ENCODE results near the gene PI4KA.
"Not testable (repeated sequence)": the region's sequence is repeated elsewhere in the genome, so short reads cannot be mapped to it uniquely, and the experiment has no call there.

The PI4KA gene

GRCh38 chr22:20844055-20845037 lies 14.3 kb downstream of the PI4KA start:
- DNase-seq: no peak

GRCh38 chr22:20843501-20843900 lies 15.1 kb downstream of the PI4KA start:
- no peak for DNase-seq

GRCh38 chr22:20840646-20841371 lies 17.8 kb downstream of the PI4KA start:
- DNase-seq: no peak

- no peak for DNase-seq
Observed at GRCh38 chr22:20839837-20840645, 18.6 kb downstream of the PI4KA start.

- not testable (repeated sequence) for DNase-seq
Observed at GRCh38 chr22:20839354-20839753, 19.3 kb downstream of the PI4KA start.

- DNase-seq: no peak
Observed at GRCh38 chr22:20836987-20837823, 21.4 kb downstream of the PI4KA start.

GRCh38 chr22:20834725-20835124 lies 23.9 kb downstream of the PI4KA start:
- no peak for DNase-seq

GRCh38 chr22:20834206-20834605 lies 24.4 kb downstream of the PI4KA start:
- no peak for DNase-seq

- no peak for DNase-seq
Observed at GRCh38 chr22:20833225-20833665, 25.4 kb downstream of the PI4KA start.

- DNase-seq: no peak
Observed at GRCh38 chr22:20829491-20830134, 29.0 kb downstream of the PI4KA start.

GRCh38 chr22:20826373-20827152 lies 32.0 kb downstream of the PI4KA start:
- not testable (repeated sequence) for DNase-seq

- DNase-seq: no peak
Observed at GRCh38 chr22:20825624-20826023, 33.0 kb downstream of the PI4KA start.

GRCh38 chr22:20825216-20825615 lies 33.4 kb downstream of the PI4KA start:
- not testable (repeated sequence) for DNase-seq

- DNase-seq: no peak
Observed at GRCh38 chr22:20823264-20823663, 35.3 kb downstream of the PI4KA start.

- no peak for DNase-seq
Observed at GRCh38 chr22:20822240-20822639, 36.4 kb downstream of the PI4KA start.

- not testable (repeated sequence) for DNase-seq
Observed at GRCh38 chr22:20821717-20822239, 36.8 kb downstream of the PI4KA start.

- no peak for DNase-seq
Observed at GRCh38 chr22:20819471-20819870, 39.1 kb downstream of the PI4KA start.

GRCh38 chr22:20818471-20818870 lies 40.1 kb downstream of the PI4KA start:
- no peak for DNase-seq

GRCh38 chr22:20816559-20816958 lies 42.1 kb downstream of the PI4KA start:
- DNase-seq: no peak

- no peak for DNase-seq
Observed at GRCh38 chr22:20815477-20816050, 43.0 kb downstream of the PI4KA start.

Measured in activated CD4-positive, alpha-beta T cell treated with anti-CD3 and anti-CD28 coated beads for 1 hour (primary cell).